Smooth muscle cell (in vitro differentiated cells): Measurements from ENCODE around the gene KCTD12. TPM values are rescaled to one million over a fixed set of nuclear protein-coding genes. Genes with fewer than 3 reads are reported as not detected.

ENCODE experiments used
- DNase-seq: peaks from one replicate; lab custom pipeline; 2025; ENCODE audit not compliant: unreplicated experiment; lab: John Stamatoyannopoulos, UW
- H2AFZ ChIP-seq: fragments of 200-600 bp; sonication (generic); 2 replicates; pipeline ENCODE4 v1.6.0; 2016; ENCODE audit warnings: antibody characterized with exemption, low read depth, mild to moderate bottlenecking
- H3F3A ChIP-seq: fragments of 200-600 bp; sonication (generic); 2 replicates; pipeline ENCODE4 v1.6.0; 2017; ENCODE audit warnings: antibody characterized with exemption, low read depth
- H3K27ac ChIP-seq: fragments of 200-600 bp; sonication (generic); 2 replicates; pipeline ENCODE4 v1.5.1; 2016; ENCODE audit warnings: low read depth, mild to moderate bottlenecking
- H3K27me3 ChIP-seq: fragments of 200-600 bp; sonication (generic); 2 replicates; pipeline ENCODE4 v1.6.1; 2016; ENCODE audit warnings: low read depth, mild to moderate bottlenecking
- H3K36me3 ChIP-seq: fragments of 200-600 bp; sonication (generic); 2 replicates; pipeline ENCODE4 v1.5.1; 2016; ENCODE audit warnings: low read depth
- H3K4me1 ChIP-seq: fragments of 200-600 bp; sonication (generic); 2 replicates; pipeline ENCODE4 v1.5.1; 2016; ENCODE audit warnings: low read depth
- H3K4me2 ChIP-seq: fragments of 200-600 bp; sonication (generic); 2 replicates; pipeline ENCODE4 v1.6.0; 2016; ENCODE audit warnings: mild to moderate bottlenecking
- H3K4me3 ChIP-seq: fragments of 200-600 bp; sonication (generic); 2 replicates; pipeline ENCODE4 v1.5.1; 2016; ENCODE audit warnings: mild to moderate bottlenecking
- H3K79me2 ChIP-seq: fragments of 200-600 bp; sonication (generic); 2 replicates; pipeline ENCODE4 v1.6.0; 2016; ENCODE audit warnings: low read depth, mild to moderate bottlenecking
- H3K9ac ChIP-seq: fragments of 200-600 bp; sonication (generic); 2 replicates; pipeline ENCODE4 v1.6.0; 2016; ENCODE audit warnings: low read depth
- H3K9me3 ChIP-seq: fragments of 200-600 bp; sonication (generic); replicated peaks from 2 replicates; pipeline ENCODE4 v1.5.1; 2016; ENCODE audit warnings: low read depth
- H4K20me1 ChIP-seq: fragments of 200-600 bp; sonication (generic); 2 replicates; pipeline ENCODE4 v1.6.0; 2016; ENCODE audit warnings: low read depth
- CTCF ChIP-seq: fragments of 200-600 bp; sonication (generic); IDR thresholded peaks from 2 replicates; pipeline ENCODE4 v1.5.1; 2017; ENCODE audit warnings: borderline replicate concordance, mild to moderate bottlenecking, antibody characterized with exemption; ENCODE audit not compliant: insufficient read depth, poor library complexity, severe bottlenecking
- whole genome bisulfite sequencing: methylation state at CpG from one replicate; pipeline ENCODE4 v1.1.7; 2016; ENCODE audit warnings: low lambda C conversion rate; 5-methylcytosine and 5-hydroxymethylcytosine counted together
- polyA plus RNA-seq: library from polyadenylated mRNA; unstranded; fragments of >200 nt; fragmentation: Nextera tagmentation; extraction: Ambion mirVana; gene quantifications from 2 replicates; pipeline ENCODE4 v1.2.1, GENCODE V29; 2016
- total RNA-seq: library from RNA; depleted of rRNA; stranded (reverse); fragments of >200 nt; gene quantifications from 2 replicates; pipeline ENCODE4 v1.2.3, GENCODE V29; 2014

Gene KCTD12
- total and polyA plus RNA-seq, 2 experiments from 2014 or later, result 48.5 to 311 TPM

GRCh38 chr13:76853921-76854608, 32.1 kb downstream of the KCTD12 start:
- H3F3A ChIP-seq, result no peaks in the 10 kb centered on the region

GRCh38 chr13:76853481-76853880, 32.7 kb downstream of the KCTD12 start:
- WGBS, result 85% methylated on average over 1 of the region's 1 CpG
- no peaks in the 10 kb centered on the region for H3K27me3 ChIP-seq
- H3K27ac ChIP-seq, result peak overlapping the region; percentile 33
- no peak overlapping the region for H3K4me2 ChIP-seq
- no peaks in the 10 kb centered on the region for H3K4me1 ChIP-seq
- no peak overlapping the region for H3K9ac ChIP-seq
- no peak overlapping the region for H2AFZ ChIP-seq
- no peak for DNase-seq
- no peaks in the 10 kb centered on the region for H3K36me3 ChIP-seq
- TF ChIP-seq CTCF, result no peak
- no peak overlapping the region for H3K4me3 ChIP-seq
- no peaks in the 10 kb centered on the region for H3K9me3 ChIP-seq
- H4K20me1 ChIP-seq, result no peaks in the 10 kb centered on the region
- no peaks in the 10 kb centered on the region for H3K79me2 ChIP-seq
- no peaks in the 10 kb centered on the region for H3F3A ChIP-seq

More at GRCh38 chr13:76853921-76854608, 32.1 kb downstream of the KCTD12 start:
- Histone ChIP-seq H3K79me2 (no peaks in the 10 kb centered on the region), H3K9me3 (no peaks in the 10 kb centered on the region), H2AFZ (no peak overlapping the region), H3K4me3 (no peak overlapping the region), H3K4me1 (no peaks in the 10 kb centered on the region), H4K20me1 (no peaks in the 10 kb centered on the region), H3K9ac (no peak overlapping the region), H3K36me3 (no peaks in the 10 kb centered on the region), H3K27me3 (no peaks in the 10 kb centered on the region), H3K27ac (no peak overlapping the region), H3K4me2 (no peak overlapping the region)
- 93% methylated on average over 4 of the region's 4 CpGs for WGBS
- TF ChIP-seq CTCF, result no peak
- no peak for DNase-seq

- no peak for TF ChIP-seq CTCF
- Histone ChIP-seq H3K9ac (no peak overlapping the region), H3K36me3 (no peaks in the 10 kb centered on the region), H3K27me3 (no peaks in the 10 kb centered on the region), H3K4me2 (no peak overlapping the region), H3K4me1 (no peaks in the 10 kb centered on the region), H2AFZ (no peak overlapping the region), H3K27ac (peak overlapping the region; percentile 33), H4K20me1 (no peaks in the 10 kb centered on the region), H3F3A (no peaks in the 10 kb centered on the region), H3K79me2 (no peaks in the 10 kb centered on the region), H3K4me3 (no peak overlapping the region), H3K9me3 (no peaks in the 10 kb centered on the region)
- DNase-seq, result no peak
- 69% methylated on average over 2 of the region's 2 CpGs for WGBS
Measured at GRCh38 chr13:76852986-76853385, 33.2 kb downstream of the KCTD12 start.

- no peaks in the 10 kb centered on the region for H3F3A ChIP-seq
- WGBS, result 98% methylated on average over 4 of the region's 4 CpGs
- no peaks in the 10 kb centered on the region for H3K4me1 ChIP-seq
- no peaks in the 10 kb centered on the region for H3K9me3 ChIP-seq
- no peaks in the 10 kb centered on the region for H3K79me2 ChIP-seq
- no peak overlapping the region for H3K27ac ChIP-seq
- no peak for DNase-seq
- no peak for TF ChIP-seq CTCF
- H2AFZ ChIP-seq, result no peak overlapping the region
- no peak overlapping the region for H3K4me3 ChIP-seq
- H3K36me3 ChIP-seq, result no peaks in the 10 kb centered on the region
- H4K20me1 ChIP-seq, result no peaks in the 10 kb centered on the region
- H3K4me2 ChIP-seq, result no peak overlapping the region
- no peak overlapping the region for H3K9ac ChIP-seq
- no peaks in the 10 kb centered on the region for H3K27me3 ChIP-seq
Measured at GRCh38 chr13:76851961-76852360, 34.2 kb downstream of the KCTD12 start.
